NCI-H187 (cell line): ENCODE data around the gene CMPK2.

ENCODE experiments used
- DNase-seq, 2 experiments: peaks; one replicate each; lab custom pipeline; 2025; lab: John Stamatoyannopoulos, UW

CMPK2 gene

GRCh38 chr2:6810961-6811360 is 54.7 kb downstream of the CMPK2 start:
- DNase-seq: no peak

- DNase-seq: no peak
These were observed 57.3 kb downstream of the CMPK2 start for GRCh38 chr2:6808426-6808825.

GRCh38 chr2:6806604-6807003 is 59.1 kb downstream of the CMPK2 start:
- DNase-seq: no peak

DNA sequence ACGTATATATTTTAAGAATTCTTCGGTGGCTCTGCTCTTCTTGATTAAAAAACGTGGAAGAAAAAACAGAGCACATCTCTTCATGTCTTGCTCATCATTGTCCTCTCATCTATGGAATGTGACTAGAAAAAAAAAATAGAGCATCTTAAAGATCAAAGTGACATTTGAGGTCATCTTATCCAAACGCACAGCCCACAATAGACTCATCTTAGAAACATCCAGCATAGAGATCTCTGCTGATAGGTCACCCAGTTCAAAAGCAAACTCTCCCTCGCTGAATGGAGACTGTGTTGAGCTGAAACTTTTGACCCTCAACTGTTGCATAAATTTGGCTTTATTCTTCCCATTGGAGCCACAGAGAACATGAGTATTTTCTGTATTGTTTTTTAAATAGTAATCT is 65.2 kb downstream of the CMPK2 start:
- no peak for DNase-seq
